OCI-LY1 (cell line): ENCODE data around the gene DRD2.

Experiments used
- EZH2 ChIP-seq: fragments of 200-600 bp; sonication (generic), shearing (Covaris generic); IDR thresholded peaks from 2 replicates; pipeline ENCODE4 v1.8.0; 2017; ENCODE audit warnings: borderline replicate concordance, mixed run types, mild to moderate bottlenecking, antibody characterized with exemption, low read length, moderate library complexity, mixed read lengths
- TF ChIP-seq, protein P1 (sequence below): fragments of 200-600 bp; sonication (generic), shearing (Covaris generic); IDR thresholded peaks from 2 replicates; pipeline ENCODE4 v1.5.1; 2017; ENCODE audit warnings: mild to moderate bottlenecking, antibody characterized with exemption, low read length, moderate library complexity, mixed read lengths

DNA sequence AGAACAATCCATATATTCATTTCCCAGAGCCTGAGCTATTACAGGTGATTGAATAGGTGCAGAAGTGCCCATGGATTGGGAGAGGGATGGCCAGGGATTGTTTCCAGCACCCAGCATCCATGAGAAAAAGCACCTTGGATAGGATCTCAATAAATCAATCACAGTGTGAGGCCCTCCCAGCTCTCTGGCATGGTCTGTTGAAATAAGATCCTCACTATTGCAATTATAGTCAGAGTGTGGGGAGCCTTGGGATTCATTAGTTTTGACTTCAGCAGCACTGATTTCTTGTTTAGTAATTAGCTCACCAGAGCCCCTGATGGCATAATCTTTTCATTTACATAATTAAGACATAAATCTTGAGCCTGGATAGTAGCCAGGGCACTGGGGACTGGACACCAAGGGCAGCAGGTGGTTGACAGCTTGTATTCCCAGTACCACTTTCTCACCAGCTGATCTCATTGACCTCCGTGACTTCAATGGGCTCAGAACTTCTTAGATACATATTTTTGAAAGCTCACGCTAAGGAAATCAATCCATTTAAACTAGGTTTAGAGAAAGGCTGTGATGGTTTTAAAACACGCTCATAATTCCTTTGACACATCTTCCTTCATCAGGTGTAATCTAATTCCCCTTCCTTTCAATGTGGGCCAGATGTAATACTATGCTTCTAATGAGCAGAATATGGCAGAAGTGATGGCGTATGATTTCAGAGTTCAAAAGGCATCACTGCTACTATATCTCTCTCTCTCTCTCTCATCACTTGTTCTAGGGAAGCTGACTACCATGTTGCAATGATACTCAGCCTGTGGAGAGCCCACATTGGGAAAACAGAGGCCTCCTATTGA, 22.1 kb upstream of the DRD2 start:
- TF ChIP-seq, protein P1, sequence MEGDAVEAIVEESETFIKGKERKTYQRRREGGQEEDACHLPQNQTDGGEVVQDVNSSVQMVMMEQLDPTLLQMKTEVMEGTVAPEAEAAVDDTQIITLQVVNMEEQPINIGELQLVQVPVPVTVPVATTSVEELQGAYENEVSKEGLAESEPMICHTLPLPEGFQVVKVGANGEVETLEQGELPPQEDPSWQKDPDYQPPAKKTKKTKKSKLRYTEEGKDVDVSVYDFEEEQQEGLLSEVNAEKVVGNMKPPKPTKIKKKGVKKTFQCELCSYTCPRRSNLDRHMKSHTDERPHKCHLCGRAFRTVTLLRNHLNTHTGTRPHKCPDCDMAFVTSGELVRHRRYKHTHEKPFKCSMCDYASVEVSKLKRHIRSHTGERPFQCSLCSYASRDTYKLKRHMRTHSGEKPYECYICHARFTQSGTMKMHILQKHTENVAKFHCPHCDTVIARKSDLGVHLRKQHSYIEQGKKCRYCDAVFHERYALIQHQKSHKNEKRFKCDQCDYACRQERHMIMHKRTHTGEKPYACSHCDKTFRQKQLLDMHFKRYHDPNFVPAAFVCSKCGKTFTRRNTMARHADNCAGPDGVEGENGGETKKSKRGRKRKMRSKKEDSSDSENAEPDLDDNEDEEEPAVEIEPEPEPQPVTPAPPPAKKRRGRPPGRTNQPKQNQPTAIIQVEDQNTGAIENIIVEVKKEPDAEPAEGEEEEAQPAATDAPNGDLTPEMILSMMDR: no peak
- TF ChIP-seq EZH2: no peak
